ENCODE data around the gene ACAD9.

The ACAD9 gene

GRCh38 chr3:128940252-128940651 lies 60.8 kb downstream of the ACAD9 start:
- DNase-seq: no peak

GRCh38 chr3:128942161-128942952 lies 62.9 kb downstream of the ACAD9 start:
- no peak for DNase-seq

- DNase-seq: no peak
Observed at GRCh38 chr3:128945041-128945877, 65.8 kb downstream of the ACAD9 start.

- DNase-seq: no peak
Observed at GRCh38 chr3:128945878-128946175, 66.4 kb downstream of the ACAD9 start.

GRCh38 chr3:128946411-128946810 lies 67.0 kb downstream of the ACAD9 start:
- DNase-seq: no peak

GRCh38 chr3:128949158-128949557 lies 69.7 kb downstream of the ACAD9 start:
- DNase-seq: no peak

GRCh38 chr3:128950223-128950938 lies 71.0 kb downstream of the ACAD9 start:
- DNase-seq: no peak

- no peak for DNase-seq
Observed at GRCh38 chr3:128956440-128956839, 77.0 kb downstream of the ACAD9 start.

All from hippocampal formation (tissue), 2 donors.